IMR-90 (cell line): ENCODE data around the gene SNX25. TPM values are rescaled to one million over a fixed set of nuclear protein-coding genes. Genes with fewer than 3 reads are reported as not detected.

Experiments
- ATAC-seq: fragments of 200-7000 bp; cut with Tn5 transposase; 2 replicates; pipeline ENCODE4 v1.9.1; 2020; ENCODE audit warnings: low read depth, mild to moderate bottlenecking, moderate library complexity
- BruUV-seq: library from RNA; stranded (reverse); fragments of 400-500 nt; replicated peaks from 2 replicates; lab custom pipeline; 2021; lab: Mats Ljungman, UMichigan
- CTCF ChIA-PET: fragments of 300-600 bp; formaldehyde crosslinking; extraction: SDS; loops from one replicate; lab custom pipeline; 2021; ENCODE audit warnings: antibody characterized with exemption; lab: Yijun Ruan, JAX
- POLR2A ChIA-PET: fragments of 300-600 bp; sonication (Branson Sonifier 250); formaldehyde crosslinking; loops from one replicate; lab custom pipeline; 2022; ENCODE audit warnings: antibody characterized with exemption; ENCODE audit not compliant: unreplicated experiment; lab: Charles Lee
- DNase-seq: peaks from one replicate; pipeline ENCODE4 v3.0.0; 2013
- H2AFZ ChIP-seq: replicated peaks from 2 replicates; pipeline ENCODE3; 2013; ENCODE audit warnings: low read length, mild to moderate bottlenecking; ENCODE audit not compliant: poor library complexity
- H2AK5ac ChIP-seq: 2 replicates; pipeline ENCODE4 v1.6.1; 2013; ENCODE audit warnings: low read depth, low read length, inconsistent platforms
- H2AK9ac ChIP-seq: replicated peaks from 2 replicates; pipeline ENCODE3; 2013; ENCODE audit warnings: mild to moderate bottlenecking, low read depth, low read length, moderate library complexity; ENCODE audit not compliant: poor library complexity
- H2BK120ac ChIP-seq: 2 replicates; pipeline ENCODE4 v1.6.1; 2013; ENCODE audit warnings: low read depth, low read length, inconsistent platforms
- H2BK15ac ChIP-seq: 3 replicates; pipeline ENCODE4 v1.6.1; 2013; ENCODE audit warnings: low read depth, low read length, inconsistent platforms
- H2BK20ac ChIP-seq: 2 replicates; pipeline ENCODE4 v1.6.1; 2013; ENCODE audit warnings: low read depth, mild to moderate bottlenecking, inconsistent platforms, low read length, moderate library complexity
- H2BK5ac ChIP-seq: 2 replicates; pipeline ENCODE4 v1.6.1; 2013; ENCODE audit warnings: mild to moderate bottlenecking, low read depth, low read length, inconsistent platforms; ENCODE audit not compliant: poor library complexity, severe bottlenecking
- H3K14ac ChIP-seq: replicated peaks from 2 replicates; pipeline ENCODE4 v1.6.1; 2013; ENCODE audit warnings: low read depth, low read length, inconsistent platforms
- H3K18ac ChIP-seq: 2 replicates; pipeline ENCODE4 v1.6.1; 2013; ENCODE audit warnings: low read depth, low read length, control low read depth
- H3K23ac ChIP-seq: 2 replicates; pipeline ENCODE4 v1.6.1; 2013; ENCODE audit warnings: low read depth, low read length, inconsistent platforms
- H3K27ac ChIP-seq: 2 replicates; pipeline ENCODE4 v1.5.1; 2013; ENCODE audit warnings: mild to moderate bottlenecking, control low read depth, low read length; ENCODE audit not compliant: insufficient read depth
- H3K27me3 ChIP-seq: 2 replicates; pipeline ENCODE4 v1.6.1; 2013; ENCODE audit warnings: low read length; ENCODE audit not compliant: control insufficient read depth, insufficient read depth
- H3K36me3 ChIP-seq: 2 replicates; pipeline ENCODE4 v1.6.1; 2013; ENCODE audit warnings: low read length, mixed read lengths; ENCODE audit not compliant: control insufficient read depth, insufficient read depth
- H3K4ac ChIP-seq: 2 replicates; pipeline ENCODE4 v1.6.1; 2013; ENCODE audit warnings: low read depth, low read length, inconsistent platforms
- H3K4me1 ChIP-seq: 2 replicates; pipeline ENCODE4 v1.6.1; 2013; ENCODE audit warnings: low read length, mixed read lengths; ENCODE audit not compliant: control insufficient read depth, insufficient read depth
- H3K4me2 ChIP-seq: 2 replicates; pipeline ENCODE4 v1.6.1; 2013; ENCODE audit warnings: low read depth, mild to moderate bottlenecking, control low read depth, low read length, moderate library complexity
- H3K4me3 ChIP-seq: 2 replicates; pipeline ENCODE4 v1.5.1; 2013; ENCODE audit warnings: low read depth, mild to moderate bottlenecking, control low read depth, low read length, moderate library complexity; ENCODE audit not compliant: insufficient read depth
- H3K56ac ChIP-seq: 2 replicates; pipeline ENCODE4 v1.6.1; 2013; ENCODE audit warnings: low read length, inconsistent platforms; ENCODE audit not compliant: insufficient read depth; ENCODE audit errors: extremely low read depth
- H3K79me1 ChIP-seq, 2 experiments: 2 replicates each; pipeline ENCODE4 v1.6.1; 2013; ENCODE audit warnings: low read length in 2 of 2, inconsistent platforms in 1 of 2, low read depth in 1 of 2
- H3K9ac ChIP-seq: 2 replicates; pipeline ENCODE4 v1.6.1; 2013; ENCODE audit warnings: low read depth, low read length, control low read depth
- H3K9me1 ChIP-seq: 2 replicates; pipeline ENCODE4 v1.6.1; 2013; ENCODE audit warnings: low read length, inconsistent platforms; ENCODE audit not compliant: insufficient read depth
- H3K9me3 ChIP-seq: 2 replicates; pipeline ENCODE4 v1.6.1; 2013; ENCODE audit warnings: low read length; ENCODE audit not compliant: control insufficient read depth, insufficient read depth
- H4K20me1 ChIP-seq: 2 replicates; pipeline ENCODE4 v1.6.1; 2013; ENCODE audit warnings: low read length, inconsistent platforms; ENCODE audit not compliant: insufficient read depth
- H4K5ac ChIP-seq: 2 replicates; pipeline ENCODE4 v1.6.1; 2013; ENCODE audit warnings: mild to moderate bottlenecking, low read depth, low read length, control low read depth
- H4K8ac ChIP-seq, 2 experiments: 2 replicates each; pipeline ENCODE4 v1.6.1; 2013; ENCODE audit warnings: low read depth in 2 of 2, low read length in 2 of 2, control low read depth in 1 of 2, inconsistent platforms in 1 of 2
- H4K91ac ChIP-seq: 2 replicates; pipeline ENCODE4 v1.6.1; 2013; ENCODE audit warnings: low read depth, low read length, inconsistent platforms; ENCODE audit not compliant: insufficient read depth
- BHLHE40 ChIP-seq: fragments of 150-350 bp; IDR thresholded peaks from 2 replicates; pipeline ENCODE4 v1.6.1; 2016; ENCODE audit warnings: mild to moderate bottlenecking, low read depth, low read length
- CEBPB ChIP-seq: IDR thresholded peaks from 2 replicates; pipeline ENCODE4 v1.6.1; 2012; ENCODE audit warnings: low read depth, low read length, improper control_type of control experiment
- CHD1 ChIP-seq: IDR thresholded peaks from 2 replicates; pipeline ENCODE4 v1.6.1; 2012; ENCODE audit warnings: low read depth, low read length, improper control_type of control experiment
- MXI1 ChIP-seq: IDR thresholded peaks from 2 replicates; pipeline ENCODE4 v1.6.1; 2012; ENCODE audit warnings: low read depth, mild to moderate bottlenecking, low read length, moderate library complexity, borderline replicate concordance
- POLR2A ChIP-seq: IDR thresholded peaks from 2 replicates; pipeline ENCODE4 v1.6.1; 2012; ENCODE audit warnings: mild to moderate bottlenecking, low read depth, low read length
- RFX5 ChIP-seq: IDR thresholded peaks from 2 replicates; pipeline ENCODE4 v1.8.0; 2012; ENCODE audit warnings: low read depth, mild to moderate bottlenecking, low read length, moderate library complexity
- SMC3 ChIP-seq: fragments of 150-350 bp; IDR thresholded peaks from 2 replicates; pipeline ENCODE4 v1.6.1; 2016; ENCODE audit warnings: low read depth, mild to moderate bottlenecking, antibody characterized with exemption, low read length, moderate library complexity
- dilution Hi-C: fragments of 300-500 bp; cut with HindIII; formaldehyde crosslinking; loops from one replicate; pipeline ENCODE4 v1.14.3; 2018; ENCODE audit warnings: low sequenced_read_pairs; ENCODE audit not compliant: unreplicated experiment
- in situ Hi-C: fragments of 300-500 bp; cut with MboI; formaldehyde crosslinking; loops from 3 replicates; pipeline ENCODE4 v1.14.3; 2019; ENCODE audit warnings: low sequenced_read_pairs, inconsistent platforms, mixed read lengths
- intact Hi-C: fragments of 100-400 bp; cut with micrococcal nuclease; formaldehyde crosslinking; loops from 2 replicates; pipeline ENCODE4 v1.10.0; 2022
- polyA plus RNA-seq, 3 experiments: library from polyadenylated mRNA; depleted of rRNA; stranded (reverse); fragments of >200 nt; gene quantifications; 2 replicates each; pipeline ENCODE4 v1.2.3, GENCODE V29; 2012; ENCODE audit warnings: low replicate concordance in 1 of 3
- total RNA-seq: library from RNA; depleted of rRNA; stranded (reverse); fragments of >200 nt; gene quantifications from 2 replicates; pipeline ENCODE4 v1.2.3, GENCODE V29; 2012
- TF ChIP-seq, protein P1 (sequence below): conservative IDR thresholded peaks from 2 replicates; pipeline ENCODE4 v1.5.1; 2012; ENCODE audit warnings: mild to moderate bottlenecking, low read depth, low read length, improper control_type of control experiment
- TF ChIP-seq, protein P2 (sequence below): fragments of 150-350 bp; IDR thresholded peaks from 2 replicates; pipeline ENCODE4 v1.6.1; 2017; ENCODE audit warnings: mild to moderate bottlenecking, antibody characterized with exemption, low read length, low read depth
- TF ChIP-seq, protein P3 (sequence below): fragments of 150-350 bp; IDR thresholded peaks from 2 replicates; pipeline ENCODE4 v1.6.1; 2016; ENCODE audit warnings: low read depth, mild to moderate bottlenecking, low read length, moderate library complexity, borderline replicate concordance

SNX25 gene
- total and polyA plus RNA-seq, 2 of the 4 experiments (the other 2 are of a cell fraction) = 11.4 to 28.3 TPM

DNA sequence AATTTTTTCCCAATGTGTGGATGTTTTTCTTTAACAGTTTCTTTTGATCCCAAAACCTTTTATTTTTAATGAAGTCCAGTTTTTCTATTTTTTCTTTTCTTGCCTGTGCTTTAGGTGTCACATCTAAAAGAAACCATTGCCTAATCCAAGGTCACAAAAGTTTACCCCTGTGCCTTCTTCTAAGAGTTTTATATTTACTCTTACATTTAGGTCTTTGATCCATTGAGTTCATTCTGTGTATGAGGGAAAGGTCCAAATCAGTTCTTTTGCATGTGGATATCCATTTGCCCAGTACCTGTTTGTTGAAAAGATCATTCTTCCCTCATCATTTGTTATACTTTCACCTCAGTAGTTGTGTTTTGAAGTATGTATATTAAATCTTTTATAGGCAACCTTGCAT, 173.4 kb downstream of the SNX25 start:
- H2AK9ac ChIP-seq = no peak overlapping the region
- intact Hi-C loops = no loop called here
- H3K4me3 ChIP-seq = no peak overlapping the region
- no peak overlapping the region for H3K56ac ChIP-seq
- no peak overlapping the region for H2BK20ac ChIP-seq
- dilution Hi-C loops = no loop called here
- no peak overlapping the region for H3K4ac ChIP-seq
- H3K9me3 ChIP-seq = peaks cover 5% of the 10 kb centered on the region
- H2BK120ac ChIP-seq = no peak overlapping the region
- ATAC-seq (no peak), DNase-seq (no peak)
- POLR2A ChIA-PET = no interaction called here
- H4K5ac ChIP-seq = no peak overlapping the region
- H3K9me1 ChIP-seq = no peaks in the 10 kb centered on the region
- no peak overlapping the region for H3K4me2 ChIP-seq
- in situ Hi-C loops = no loop called here
- H4K8ac ChIP-seq = no peak overlapping the region
- no peaks in the 10 kb centered on the region for H3K79me1 ChIP-seq
- no peak overlapping the region for H2BK15ac ChIP-seq
- H3K14ac ChIP-seq = no peak overlapping the region
- H4K91ac ChIP-seq = no peak overlapping the region
- H3K18ac ChIP-seq = no peak overlapping the region
- no peaks in the 10 kb centered on the region for H4K20me1 ChIP-seq
- no peaks in the 10 kb centered on the region for H3K4me1 ChIP-seq
- no peak overlapping the region for H2AFZ ChIP-seq
- no peaks in the 10 kb centered on the region for H3K27me3 ChIP-seq
- no peak overlapping the region for H3K27ac ChIP-seq
- no TSS peak for BruUV-seq
- H3K36me3 ChIP-seq = peaks cover 5% of the 10 kb centered on the region
- TF ChIP-seq POLR2A = no peak
- no peak for TF ChIP-seq BHLHE40
- TF ChIP-seq CEBPB = no peak
- TF ChIP-seq MXI1 = no peak
- TF ChIP-seq, protein P1, sequence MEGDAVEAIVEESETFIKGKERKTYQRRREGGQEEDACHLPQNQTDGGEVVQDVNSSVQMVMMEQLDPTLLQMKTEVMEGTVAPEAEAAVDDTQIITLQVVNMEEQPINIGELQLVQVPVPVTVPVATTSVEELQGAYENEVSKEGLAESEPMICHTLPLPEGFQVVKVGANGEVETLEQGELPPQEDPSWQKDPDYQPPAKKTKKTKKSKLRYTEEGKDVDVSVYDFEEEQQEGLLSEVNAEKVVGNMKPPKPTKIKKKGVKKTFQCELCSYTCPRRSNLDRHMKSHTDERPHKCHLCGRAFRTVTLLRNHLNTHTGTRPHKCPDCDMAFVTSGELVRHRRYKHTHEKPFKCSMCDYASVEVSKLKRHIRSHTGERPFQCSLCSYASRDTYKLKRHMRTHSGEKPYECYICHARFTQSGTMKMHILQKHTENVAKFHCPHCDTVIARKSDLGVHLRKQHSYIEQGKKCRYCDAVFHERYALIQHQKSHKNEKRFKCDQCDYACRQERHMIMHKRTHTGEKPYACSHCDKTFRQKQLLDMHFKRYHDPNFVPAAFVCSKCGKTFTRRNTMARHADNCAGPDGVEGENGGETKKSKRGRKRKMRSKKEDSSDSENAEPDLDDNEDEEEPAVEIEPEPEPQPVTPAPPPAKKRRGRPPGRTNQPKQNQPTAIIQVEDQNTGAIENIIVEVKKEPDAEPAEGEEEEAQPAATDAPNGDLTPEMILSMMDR = no peak
- TF ChIP-seq CHD1 = no peak
- TF ChIP-seq, protein P2, sequence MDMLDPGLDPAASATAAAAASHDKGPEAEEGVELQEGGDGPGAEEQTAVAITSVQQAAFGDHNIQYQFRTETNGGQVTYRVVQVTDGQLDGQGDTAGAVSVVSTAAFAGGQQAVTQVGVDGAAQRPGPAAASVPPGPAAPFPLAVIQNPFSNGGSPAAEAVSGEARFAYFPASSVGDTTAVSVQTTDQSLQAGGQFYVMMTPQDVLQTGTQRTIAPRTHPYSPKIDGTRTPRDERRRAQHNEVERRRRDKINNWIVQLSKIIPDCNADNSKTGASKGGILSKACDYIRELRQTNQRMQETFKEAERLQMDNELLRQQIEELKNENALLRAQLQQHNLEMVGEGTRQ = no peak
- TF ChIP-seq RFX5 = no peak
- TF ChIP-seq SMC3 = no peak
- TF ChIP-seq, protein P3, sequence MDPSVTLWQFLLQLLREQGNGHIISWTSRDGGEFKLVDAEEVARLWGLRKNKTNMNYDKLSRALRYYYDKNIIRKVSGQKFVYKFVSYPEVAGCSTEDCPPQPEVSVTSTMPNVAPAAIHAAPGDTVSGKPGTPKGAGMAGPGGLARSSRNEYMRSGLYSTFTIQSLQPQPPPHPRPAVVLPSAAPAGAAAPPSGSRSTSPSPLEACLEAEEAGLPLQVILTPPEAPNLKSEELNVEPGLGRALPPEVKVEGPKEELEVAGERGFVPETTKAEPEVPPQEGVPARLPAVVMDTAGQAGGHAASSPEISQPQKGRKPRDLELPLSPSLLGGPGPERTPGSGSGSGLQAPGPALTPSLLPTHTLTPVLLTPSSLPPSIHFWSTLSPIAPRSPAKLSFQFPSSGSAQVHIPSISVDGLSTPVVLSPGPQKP = no peak
- H2AK5ac ChIP-seq = no peak overlapping the region
- no peak overlapping the region for H2BK5ac ChIP-seq
- H3K9ac ChIP-seq = no peak overlapping the region
- CTCF ChIA-PET = no interaction called here
- no peak overlapping the region for H3K23ac ChIP-seq
